KMS-11 (cell line): ENCODE data around the gene LAIR2.

ENCODE experiments used
- H2AFZ ChIP-seq: fragments of 200-600 bp; sonication (generic); 2 replicates; pipeline ENCODE4 v1.6.1; 2016; ENCODE audit warnings: antibody characterized with exemption, mixed run types, low read depth
- H3K27ac ChIP-seq: fragments of 200-600 bp; sonication (generic); 2 replicates; pipeline ENCODE4 v1.6.1; 2016; ENCODE audit warnings: mild to moderate bottlenecking, mixed run types
- H3K27me3 ChIP-seq: fragments of 200-600 bp; sonication (generic); 2 replicates; pipeline ENCODE4 v1.6.1; 2017; ENCODE audit warnings: mild to moderate bottlenecking, low read depth, mixed run types, moderate library complexity; ENCODE audit not compliant: insufficient read depth
- H3K36me3 ChIP-seq: fragments of 200-600 bp; sonication (generic); 2 replicates; pipeline ENCODE4 v1.6.1; 2017; ENCODE audit warnings: mild to moderate bottlenecking, mixed run types; ENCODE audit not compliant: insufficient read depth
- H3K4me1 ChIP-seq: fragments of 200-600 bp; sonication (generic); 2 replicates; pipeline ENCODE4 v1.6.1; 2016; ENCODE audit warnings: mild to moderate bottlenecking, low read depth, mixed run types; ENCODE audit not compliant: poor library complexity, severe bottlenecking
- H3K4me2 ChIP-seq: fragments of 200-600 bp; sonication (generic); 2 replicates; pipeline ENCODE4 v1.7.0; 2016; ENCODE audit warnings: mild to moderate bottlenecking, mixed run types
- H3K4me3 ChIP-seq: fragments of 200-600 bp; sonication (generic); IDR thresholded peaks from 2 replicates; pipeline ENCODE4 v1.6.1; 2017; ENCODE audit warnings: low read depth, low read length, mixed read lengths; ENCODE audit not compliant: insufficient read depth
- H3K79me2 ChIP-seq: fragments of 200-600 bp; sonication (generic); 2 replicates; pipeline ENCODE4 v1.6.1; 2016; ENCODE audit warnings: low read depth, mixed run types; ENCODE audit not compliant: insufficient read depth
- H3K9ac ChIP-seq: fragments of 200-600 bp; sonication (generic); 2 replicates; pipeline ENCODE4 v1.6.1; 2016; ENCODE audit warnings: mild to moderate bottlenecking, mixed run types
- H4K20me1 ChIP-seq: fragments of 200-600 bp; sonication (generic); 2 replicates; pipeline ENCODE4 v1.6.1; 2016; ENCODE audit warnings: mild to moderate bottlenecking, mixed run types; ENCODE audit not compliant: insufficient read depth
- TF ChIP-seq, protein P1 (sequence below): fragments of 200-600 bp; sonication (generic); conservative IDR thresholded peaks from 2 replicates; pipeline ENCODE4 v1.6.1; 2017; ENCODE audit warnings: low read depth, mild to moderate bottlenecking, antibody characterized with exemption, low read length, moderate library complexity, mixed read lengths

The LAIR2 gene

GRCh38 chr19:54521860-54522513, 19.4 kb downstream of the LAIR2 start:
- Histone ChIP-seq H2AFZ (no peak overlapping the region), H3K9ac (no peak overlapping the region), H3K36me3 (no peaks in the 10 kb centered on the region), H3K79me2 (no peaks in the 10 kb centered on the region), H3K27ac (no peak overlapping the region), H3K4me3 (no peak overlapping the region), H4K20me1 (no peaks in the 10 kb centered on the region), H3K4me1 (no peaks in the 10 kb centered on the region), H3K4me2 (no peak overlapping the region), H3K27me3 (no peaks in the 10 kb centered on the region; the same call in 1 of the 2 replicates)
- TF ChIP-seq, protein P1, sequence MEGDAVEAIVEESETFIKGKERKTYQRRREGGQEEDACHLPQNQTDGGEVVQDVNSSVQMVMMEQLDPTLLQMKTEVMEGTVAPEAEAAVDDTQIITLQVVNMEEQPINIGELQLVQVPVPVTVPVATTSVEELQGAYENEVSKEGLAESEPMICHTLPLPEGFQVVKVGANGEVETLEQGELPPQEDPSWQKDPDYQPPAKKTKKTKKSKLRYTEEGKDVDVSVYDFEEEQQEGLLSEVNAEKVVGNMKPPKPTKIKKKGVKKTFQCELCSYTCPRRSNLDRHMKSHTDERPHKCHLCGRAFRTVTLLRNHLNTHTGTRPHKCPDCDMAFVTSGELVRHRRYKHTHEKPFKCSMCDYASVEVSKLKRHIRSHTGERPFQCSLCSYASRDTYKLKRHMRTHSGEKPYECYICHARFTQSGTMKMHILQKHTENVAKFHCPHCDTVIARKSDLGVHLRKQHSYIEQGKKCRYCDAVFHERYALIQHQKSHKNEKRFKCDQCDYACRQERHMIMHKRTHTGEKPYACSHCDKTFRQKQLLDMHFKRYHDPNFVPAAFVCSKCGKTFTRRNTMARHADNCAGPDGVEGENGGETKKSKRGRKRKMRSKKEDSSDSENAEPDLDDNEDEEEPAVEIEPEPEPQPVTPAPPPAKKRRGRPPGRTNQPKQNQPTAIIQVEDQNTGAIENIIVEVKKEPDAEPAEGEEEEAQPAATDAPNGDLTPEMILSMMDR: no peak

GRCh38 chr19:54523403-54523802, 20.8 kb downstream of the LAIR2 start:
- Histone ChIP-seq H3K27ac (no peak overlapping the region), H3K36me3 (no peaks in the 10 kb centered on the region), H3K27me3 (no peaks in the 10 kb centered on the region; the same call in 1 of the 2 replicates), H3K79me2 (no peaks in the 10 kb centered on the region), H3K9ac (no peak overlapping the region), H4K20me1 (no peaks in the 10 kb centered on the region), H3K4me3 (no peak overlapping the region), H3K4me2 (no peak overlapping the region), H2AFZ (no peak overlapping the region), H3K4me1 (no peaks in the 10 kb centered on the region)
- TF ChIP-seq, protein P1: no peak

DNA sequence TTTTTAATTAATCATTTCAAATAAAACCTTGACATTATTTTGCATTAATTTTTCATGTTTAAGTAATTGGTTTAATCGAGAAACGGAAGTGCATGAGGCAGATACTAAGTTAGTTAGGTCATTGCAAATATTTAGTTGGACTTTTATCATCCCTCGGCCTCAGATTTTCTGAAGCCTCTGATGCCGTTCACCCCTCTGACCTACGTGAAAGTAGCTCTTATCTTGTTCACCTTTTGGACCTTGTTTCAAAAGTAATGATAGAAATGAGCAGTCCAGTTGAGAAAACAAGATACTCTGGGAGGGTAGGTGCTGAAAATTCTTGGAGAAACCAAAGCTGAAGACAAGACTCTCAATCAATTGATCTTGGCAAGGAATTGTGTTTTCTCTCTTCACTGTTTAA, 23.0 kb downstream of the LAIR2 start:
- Histone ChIP-seq H3K4me2 (no peak overlapping the region), H3K36me3 (no peaks in the 10 kb centered on the region), H3K79me2 (no peaks in the 10 kb centered on the region), H3K27me3 (peaks cover under 1% of the 10 kb centered on the region; the same call in 1 of the 2 replicates), H4K20me1 (no peaks in the 10 kb centered on the region), H3K4me3 (no peak overlapping the region), H3K9ac (no peak overlapping the region), H3K4me1 (no peaks in the 10 kb centered on the region), H3K27ac (no peak overlapping the region), H2AFZ (no peak overlapping the region)
- TF ChIP-seq, protein P1: no peak

DNA sequence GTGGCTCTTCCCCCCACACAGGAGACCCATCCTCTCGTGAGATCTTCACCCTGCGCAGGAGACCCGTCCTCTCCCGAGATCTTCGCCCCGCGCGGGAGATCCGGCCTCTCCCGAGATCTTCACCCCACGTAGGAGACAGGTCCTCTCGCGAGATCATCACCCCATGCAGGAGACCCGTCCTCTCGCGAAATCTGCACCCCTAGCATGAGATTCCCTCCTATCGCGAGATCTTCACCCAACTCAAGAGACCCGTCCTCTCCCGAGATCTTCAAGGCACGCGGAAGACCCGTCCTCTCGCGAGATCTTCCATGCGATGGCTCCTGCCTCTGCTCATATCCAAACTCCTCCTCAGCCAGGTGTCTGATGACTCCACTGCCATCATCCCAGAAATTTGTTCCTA, 24.3 kb downstream of the LAIR2 start:
- Histone ChIP-seq H3K36me3 (no peaks in the 10 kb centered on the region), H4K20me1 (no peaks in the 10 kb centered on the region), H3K4me2 (no peak overlapping the region), H3K4me3 (no peak overlapping the region), H3K9ac (no peak overlapping the region), H3K27ac (no peak overlapping the region), H3K4me1 (no peaks in the 10 kb centered on the region), H3K27me3 (peaks cover 8% of the 10 kb centered on the region; the same call in 1 of the 2 replicates), H2AFZ (no peak overlapping the region), H3K79me2 (no peaks in the 10 kb centered on the region)
- TF ChIP-seq, protein P1: no peak
